Panc1 (cell line): ENCODE results near the gene SAFB2.

ENCODE experiments used
- POLR2AphosphoS5 ChIP-seq: IDR thresholded peaks from 2 replicates; pipeline ENCODE4 v1.6.1; 2012; ENCODE audit warnings: mild to moderate bottlenecking, low read depth, low read length, moderate library complexity
- TF ChIP-seq, protein P1 (sequence below): fragments of 450-650 bp; IDR thresholded peaks from 2 replicates; pipeline ENCODE4 v1.5.1; 2017; ENCODE audit warnings: mild to moderate bottlenecking

DNA sequence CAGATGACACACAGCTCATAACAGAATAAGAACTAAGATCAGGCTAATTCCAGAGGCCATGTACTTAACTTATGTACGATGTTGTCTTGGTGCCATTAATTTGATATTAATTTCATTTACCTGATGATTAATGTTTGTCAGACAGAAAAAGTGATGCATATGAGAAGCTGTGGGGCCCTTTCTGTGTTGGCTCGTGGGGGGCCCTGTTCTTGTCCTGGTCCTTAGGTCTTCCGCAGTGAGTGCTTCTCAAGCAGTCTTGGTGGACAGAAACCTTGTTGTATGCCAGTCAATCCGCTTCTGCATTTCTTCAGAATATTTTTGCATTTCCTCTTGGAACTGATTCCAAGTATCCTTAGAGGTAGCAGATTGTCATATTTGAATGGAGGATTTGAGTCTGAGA lies 20.5 kb upstream of the SAFB2 start:
- no peak for TF ChIP-seq POLR2AphosphoS5
- TF ChIP-seq, protein P1, sequence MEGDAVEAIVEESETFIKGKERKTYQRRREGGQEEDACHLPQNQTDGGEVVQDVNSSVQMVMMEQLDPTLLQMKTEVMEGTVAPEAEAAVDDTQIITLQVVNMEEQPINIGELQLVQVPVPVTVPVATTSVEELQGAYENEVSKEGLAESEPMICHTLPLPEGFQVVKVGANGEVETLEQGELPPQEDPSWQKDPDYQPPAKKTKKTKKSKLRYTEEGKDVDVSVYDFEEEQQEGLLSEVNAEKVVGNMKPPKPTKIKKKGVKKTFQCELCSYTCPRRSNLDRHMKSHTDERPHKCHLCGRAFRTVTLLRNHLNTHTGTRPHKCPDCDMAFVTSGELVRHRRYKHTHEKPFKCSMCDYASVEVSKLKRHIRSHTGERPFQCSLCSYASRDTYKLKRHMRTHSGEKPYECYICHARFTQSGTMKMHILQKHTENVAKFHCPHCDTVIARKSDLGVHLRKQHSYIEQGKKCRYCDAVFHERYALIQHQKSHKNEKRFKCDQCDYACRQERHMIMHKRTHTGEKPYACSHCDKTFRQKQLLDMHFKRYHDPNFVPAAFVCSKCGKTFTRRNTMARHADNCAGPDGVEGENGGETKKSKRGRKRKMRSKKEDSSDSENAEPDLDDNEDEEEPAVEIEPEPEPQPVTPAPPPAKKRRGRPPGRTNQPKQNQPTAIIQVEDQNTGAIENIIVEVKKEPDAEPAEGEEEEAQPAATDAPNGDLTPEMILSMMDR, result no peak
